ENCODE measurements around the gene SLC46A1. TPM values are rescaled to one million over a fixed set of nuclear protein-coding genes. Genes with fewer than 3 reads are reported as not detected.

Gene SLC46A1
- total and polyA plus RNA-seq, 2 of the 8 experiments (the other 6 are each of a cell fraction or from before 2014, with no cell fraction given): 5.3 to 8.7 TPM

GRCh38 chr17:28348979-28349378, 57.0 kb downstream of the SLC46A1 start:
- ChIA-PET CTCF (ENCODE audit: partially characterized antibody) (interaction anchor here (0.7 to 1.4 kb wide), 3 partner anchors 71 to 199 kb away, joined by 3 read pairs; no protein-coding TSS in a partner anchor), POLR2A (ENCODE audit: partially characterized antibody) (interaction anchor here (1.1 to 9.7 kb wide), 5 partner anchors 7 to 17 kb away, joined by 3 to 92 read pairs (median 14); partner anchors contain the start of genes POLDIP2 and SEBOX)
- no peak overlapping the region for H3K14ac ChIP-seq (ENCODE audit: insufficient read length)
- H4K8ac ChIP-seq (ENCODE audit: extremely low read depth, insufficient read depth, low read length): no peak overlapping the region
- H2BK12ac ChIP-seq (ENCODE audit: low read depth, low read length): no peak overlapping the region
- 95% methylated on average over 3 of the region's 3 CpGs; no CpG with 5 or more reads in 1 of the 2 experiments for WGBS, 2 experiments (ENCODE audit: extremely low coverage in 1 of 2, insufficient coverage in 1 of 2, insufficient read length in 1 of 2, insufficient replicate concordance in 2 of 2, low coverage in 1 of 2, low lambda C conversion rate in 2 of 2, missing lambda C conversion rate in 1 of 2)
- no peak overlapping the region for H2BK120ac ChIP-seq (replicated peaks; ENCODE audit: low read depth, low read length)
- H4K91ac ChIP-seq (replicated peaks; ENCODE audit: insufficient read length, low read length): no peak overlapping the region
- no peak overlapping the region for H3K18ac ChIP-seq (ENCODE audit: extremely low read depth, low read length)
- no peak overlapping the region for H2BK20ac ChIP-seq (ENCODE audit: low read length)
- no peak overlapping the region for H2AK5ac ChIP-seq (ENCODE audit: low read depth, low read length)
- H4K20me1 ChIP-seq (replicated peaks in 1 of 2; ENCODE audit: control insufficient read depth in 1 of 2, insufficient read depth in 2 of 2, low read length in 2 of 2): peaks cover 14 to 15% of the 10 kb centered on the region in 2 experiments
- H4K5ac ChIP-seq (ENCODE audit: insufficient read length, low read depth, low read length): no peak overlapping the region
- H3K23me2 ChIP-seq (ENCODE audit: low read depth, low read length): no peaks in the 10 kb centered on the region
- peaks cover 28 to 66% (median 51%) of the 10 kb centered on the region in 4 experiments for H3K36me3 ChIP-seq (ENCODE audit: control insufficient read depth in 2 of 4, insufficient read depth in 4 of 4, low read length in 3 of 4)
- H3K9me3 ChIP-seq (ENCODE audit: insufficient read depth in 2 of 2, low read depth in 1 of 2, low read length in 1 of 2): no peaks in the 10 kb centered on the region
- H2AFZ ChIP-seq (ENCODE audit: low read length): no peak overlapping the region
- FAIRE-seq: no peak
- H3K27me3 ChIP-seq (replicated peaks in 1 of 4; ENCODE audit: control insufficient read depth in 3 of 4, extremely low read depth in 1 of 4, insufficient read depth in 3 of 4, low read length in 3 of 4): no peaks in the 10 kb centered on the region
- no peak overlapping the region for H3K4me3 ChIP-seq (ENCODE audit: extremely low read depth in 1 of 4, insufficient read depth in 2 of 4, low read depth in 3 of 4, low read length in 4 of 4)
- no peaks in the 10 kb centered on the region for H3K79me1 ChIP-seq (ENCODE audit: low read depth, low read length)
- H3K4me1 ChIP-seq (replicated peaks in 1 of 4; ENCODE audit: control insufficient read depth in 3 of 4, insufficient read depth in 4 of 4, low read length in 3 of 4): peaks cover 0 to 4% (median 0%) of the 10 kb centered on the region in 4 experiments; a peak in 3 of 7 replicates
- H3K23ac ChIP-seq (ENCODE audit: insufficient read length): no peak overlapping the region
- H3K56ac ChIP-seq (replicated peaks; ENCODE audit: insufficient read length, low read depth, low read length): no peak overlapping the region
- H3K4me2 ChIP-seq (ENCODE audit: insufficient read depth in 1 of 2, low read depth in 2 of 2, low read length in 2 of 2): no peak overlapping the region
- no peak overlapping the region for H3K9ac ChIP-seq (replicated peaks in 1 of 4; ENCODE audit: extremely low read depth in 1 of 4, low read depth in 3 of 4, low read length in 3 of 4)
- no peak overlapping the region for H3K4ac ChIP-seq (replicated peaks; ENCODE audit: insufficient read length, low read depth, low read length)
- DNase-seq (ENCODE audit: low read depth in 1 of 2, low spot score in 2 of 2): no peak
- no peak for TF ChIP-seq SIX5 (IDR thresholded peaks at IDR 0.05; ENCODE audit: low read depth, low read length)
- no peak for TF ChIP-seq TEAD4 (IDR thresholded peaks at IDR 0.05; ENCODE audit: low read depth, low read length)
- no peak for TF ChIP-seq CTBP2 (IDR thresholded peaks at IDR 0.05; ENCODE audit: borderline replicate concordance, insufficient read depth, insufficient read length, low read length)
- TF ChIP-seq BCL11A (IDR thresholded peaks at IDR 0.05; ENCODE audit: low read depth in 2 of 2, low read length in 2 of 2): no peak
- no peak for TF ChIP-seq ZNF274 (IDR thresholded peaks at IDR 0.05; ENCODE audit: borderline replicate concordance, extremely low read depth, low read length)
- no peak for TF ChIP-seq TAF1 (IDR thresholded peaks at IDR 0.05; ENCODE audit: low read depth, low read length)
- no peak for TF ChIP-seq TCF12 (IDR thresholded peaks at IDR 0.05; ENCODE audit: low read depth, low read length)
- TF ChIP-seq POLR2AphosphoS5 (IDR thresholded peaks at IDR 0.05; ENCODE audit: low read depth, low read length): no peak
- no peak for TF ChIP-seq E2F6 (IDR thresholded peaks at IDR 0.05)
- no peak for TF ChIP-seq TBP (IDR thresholded peaks at IDR 0.05; ENCODE audit: low read depth, low read length)
- TF ChIP-seq SIRT6 (IDR thresholded peaks at IDR 0.05; ENCODE audit: low read length): no peak
- TF ChIP-seq POLR2A (IDR thresholded peaks at IDR 0.05; ENCODE audit: control extremely low read depth in 1 of 2, low read depth in 2 of 2, low read length in 2 of 2): no peak
- TF ChIP-seq CEBPB (IDR thresholded peaks at IDR 0.05; ENCODE audit: low read depth, low read length): no peak
- H2BK15ac ChIP-seq (ENCODE audit: low read length): no peak overlapping the region
- no peak overlapping the region for H2BK5ac ChIP-seq (ENCODE audit: low read depth, low read length)
- no peak overlapping the region for H3K27ac ChIP-seq (ENCODE audit: low read depth, low read length)
- no peaks in the 10 kb centered on the region for H3K79me2 ChIP-seq (ENCODE audit: control insufficient read depth in 1 of 2, insufficient read depth in 2 of 2, low read length in 2 of 2)
